Measurements from ENCODE around the gene PAQR8.

Gene PAQR8

DNA sequence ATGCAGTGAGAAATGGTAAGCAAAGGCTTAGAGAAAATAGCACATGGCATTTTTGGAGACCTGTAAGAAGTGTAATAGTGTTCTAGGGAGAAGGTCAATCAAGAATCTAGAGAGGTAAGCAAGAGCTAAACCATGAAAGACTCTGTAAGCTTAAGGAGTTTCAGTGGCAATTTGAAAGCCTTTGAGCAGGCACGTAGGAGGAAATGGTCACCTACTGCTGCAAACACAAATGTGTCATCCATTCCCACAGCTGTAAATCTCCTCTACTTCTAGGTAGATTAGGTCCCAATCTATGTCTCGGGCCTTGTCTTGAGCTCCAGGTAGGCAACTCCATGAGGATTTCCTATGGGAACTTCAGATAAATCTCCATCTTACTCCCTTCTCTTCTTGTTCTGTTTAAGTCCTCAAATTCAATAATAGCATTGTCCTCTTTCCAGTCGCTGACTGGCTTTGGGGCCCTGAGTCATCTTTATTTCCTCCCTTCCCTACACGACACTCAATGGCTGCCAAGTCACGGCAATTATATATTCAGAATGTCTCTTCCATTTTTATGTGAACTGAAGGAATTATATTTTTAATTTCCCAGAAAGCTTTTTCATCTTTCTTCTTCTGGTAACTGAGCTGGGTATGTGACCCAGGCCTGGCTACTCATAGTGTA lies 24.2 kb upstream of the PAQR8 start:
- no peaks in the 10 kb centered on the region for H3K36me3 Mint-ChIP-seq (ENCODE audit: low read depth)
- H3K27ac Mint-ChIP-seq, result no peak overlapping the region
- no peak overlapping the region for H3K4me3 Mint-ChIP-seq
- no peaks in the 10 kb centered on the region for H3K9me3 Mint-ChIP-seq
- DNase-seq, result no peak
- TF ChIP-seq, protein P1, sequence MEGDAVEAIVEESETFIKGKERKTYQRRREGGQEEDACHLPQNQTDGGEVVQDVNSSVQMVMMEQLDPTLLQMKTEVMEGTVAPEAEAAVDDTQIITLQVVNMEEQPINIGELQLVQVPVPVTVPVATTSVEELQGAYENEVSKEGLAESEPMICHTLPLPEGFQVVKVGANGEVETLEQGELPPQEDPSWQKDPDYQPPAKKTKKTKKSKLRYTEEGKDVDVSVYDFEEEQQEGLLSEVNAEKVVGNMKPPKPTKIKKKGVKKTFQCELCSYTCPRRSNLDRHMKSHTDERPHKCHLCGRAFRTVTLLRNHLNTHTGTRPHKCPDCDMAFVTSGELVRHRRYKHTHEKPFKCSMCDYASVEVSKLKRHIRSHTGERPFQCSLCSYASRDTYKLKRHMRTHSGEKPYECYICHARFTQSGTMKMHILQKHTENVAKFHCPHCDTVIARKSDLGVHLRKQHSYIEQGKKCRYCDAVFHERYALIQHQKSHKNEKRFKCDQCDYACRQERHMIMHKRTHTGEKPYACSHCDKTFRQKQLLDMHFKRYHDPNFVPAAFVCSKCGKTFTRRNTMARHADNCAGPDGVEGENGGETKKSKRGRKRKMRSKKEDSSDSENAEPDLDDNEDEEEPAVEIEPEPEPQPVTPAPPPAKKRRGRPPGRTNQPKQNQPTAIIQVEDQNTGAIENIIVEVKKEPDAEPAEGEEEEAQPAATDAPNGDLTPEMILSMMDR (IDR thresholded peaks at IDR 0.05), result no peak
- peaks cover 42% of the 10 kb centered on the region for H3K4me1 Mint-ChIP-seq
- peaks cover 7% of the 10 kb centered on the region for H3K27me3 Mint-ChIP-seq (ENCODE audit: low read depth, poor library complexity)

DNA sequence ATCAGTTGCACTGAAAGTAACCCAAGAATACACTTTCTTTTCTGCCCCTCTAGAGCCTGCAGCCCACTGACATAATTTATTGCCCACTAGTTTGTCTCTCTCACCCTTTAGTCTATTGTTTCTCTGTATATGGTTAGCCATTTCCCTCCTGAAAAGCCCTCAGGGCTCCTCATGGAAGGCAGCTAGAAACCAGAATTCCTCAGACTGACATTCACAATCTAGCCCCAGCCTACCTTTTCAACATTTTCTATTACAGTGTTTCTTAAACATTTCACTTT lies 21.4 kb upstream of the PAQR8 start:
- TF ChIP-seq, protein P1 (IDR thresholded peaks at IDR 0.05), result no peak
- Mint-ChIP-seq H3K4me3 (peak overlapping the region; percentile 11), H3K27ac (peak overlapping the region; percentile 28)

DNA sequence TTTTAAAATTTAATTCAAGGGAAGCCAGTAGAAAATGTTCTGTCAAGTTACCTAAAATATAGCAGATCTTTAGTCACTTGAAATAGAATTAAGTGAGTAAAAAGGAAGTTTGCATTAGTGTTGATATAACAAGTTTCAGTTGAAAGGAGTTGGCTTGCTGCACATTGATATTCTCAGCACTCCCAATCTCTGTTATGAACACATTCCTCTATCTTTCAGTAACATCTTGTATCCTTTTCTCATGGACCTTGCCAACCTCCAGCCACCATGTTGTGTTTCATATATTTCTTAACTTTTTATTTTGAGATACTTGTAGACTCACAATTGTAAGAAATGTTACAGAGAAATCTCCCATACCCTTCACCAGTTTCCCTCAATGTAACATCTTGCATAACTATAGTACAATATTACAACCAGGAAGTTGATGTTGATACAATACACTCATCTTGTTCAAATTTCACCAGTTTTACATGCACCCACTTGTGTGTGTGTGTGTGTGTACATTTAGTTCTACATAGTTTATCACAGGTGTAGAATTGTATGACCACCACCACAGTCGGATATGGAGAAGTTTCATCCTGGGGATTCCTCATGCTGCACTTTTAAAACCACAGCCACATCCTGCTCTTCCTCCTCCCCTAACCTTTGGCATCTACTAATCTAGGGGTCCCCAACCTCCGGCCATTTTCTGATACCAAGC lies 20.2 kb upstream of the PAQR8 start:
- DNase-seq, result no peak
- TF ChIP-seq, protein P1 (IDR thresholded peaks at IDR 0.05), result no peak
- H3K27ac Mint-ChIP-seq, result peak overlapping the region; percentile 13
- no peaks in the 10 kb centered on the region for H3K36me3 Mint-ChIP-seq (ENCODE audit: low read depth)
- peaks cover 14% of the 10 kb centered on the region for H3K27me3 Mint-ChIP-seq (ENCODE audit: low read depth, poor library complexity)
- no peaks in the 10 kb centered on the region for H3K9me3 Mint-ChIP-seq
- no peak overlapping the region for H3K4me3 Mint-ChIP-seq
- H3K4me1 Mint-ChIP-seq, result peaks cover 28% of the 10 kb centered on the region

More for the DNA sequence above, 21.4 kb upstream of the PAQR8 start:
- H3K9me3 Mint-ChIP-seq, result no peaks in the 10 kb centered on the region
- DNase-seq, result no peak
- H3K36me3 Mint-ChIP-seq (ENCODE audit: low read depth), result no peaks in the 10 kb centered on the region
- peaks cover 28% of the 10 kb centered on the region for H3K4me1 Mint-ChIP-seq
- H3K27me3 Mint-ChIP-seq (ENCODE audit: low read depth, poor library complexity), result peaks cover 7% of the 10 kb centered on the region

DNA sequence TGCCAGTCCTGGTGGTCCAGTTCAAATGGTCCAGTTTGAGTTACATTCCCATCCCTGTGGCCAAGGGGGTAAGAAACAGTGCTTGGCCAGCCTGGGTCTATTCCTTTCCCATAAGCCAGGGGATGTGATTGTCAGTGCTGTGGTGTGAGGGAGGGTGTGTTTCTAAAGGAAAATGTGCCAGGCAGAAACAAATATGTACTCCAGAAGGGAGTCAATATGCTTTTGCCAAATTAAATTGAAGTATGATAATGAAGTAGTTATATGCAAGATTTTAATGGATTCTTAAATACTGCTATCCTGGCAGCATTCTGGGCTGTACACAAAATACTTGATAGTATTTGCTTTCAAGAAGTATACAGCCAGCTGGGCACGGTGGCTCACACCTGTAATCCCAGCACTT lies 16.6 kb upstream of the PAQR8 start:
- Mint-ChIP-seq H3K4me1 (peaks cover 16% of the 10 kb centered on the region), H3K27me3 (ENCODE audit: low read depth, poor library complexity) (peaks cover 10% of the 10 kb centered on the region), H3K27ac (peak overlapping the region; percentile 45), H3K4me3 (no peak overlapping the region), H3K36me3 (ENCODE audit: low read depth) (no peaks in the 10 kb centered on the region), H3K9me3 (no peaks in the 10 kb centered on the region)
- no peak for DNase-seq
- TF ChIP-seq, protein P1 (IDR thresholded peaks at IDR 0.05), result no peak

DNA sequence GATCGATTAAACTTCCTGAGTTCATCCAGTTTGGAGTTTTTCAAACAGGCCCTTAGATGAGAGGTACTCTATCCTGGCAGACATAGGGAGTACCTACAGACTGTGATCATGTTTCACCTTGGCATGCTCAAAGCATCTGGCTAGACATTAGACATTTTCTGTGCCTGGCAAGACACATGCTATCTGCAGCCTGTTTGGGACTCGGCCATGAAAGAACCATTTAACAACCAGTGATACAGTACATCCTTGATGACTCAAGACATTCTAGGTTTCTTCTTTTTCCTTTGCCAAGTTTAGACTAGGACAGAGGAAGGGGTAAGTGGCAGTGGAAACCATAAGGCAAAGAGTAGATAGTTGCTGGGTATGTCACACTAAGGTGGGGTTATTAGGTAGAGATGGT lies 15.4 kb upstream of the PAQR8 start:
- TF ChIP-seq, protein P1 (IDR thresholded peaks at IDR 0.05), result no peak
- no peak for DNase-seq
- H3K36me3 Mint-ChIP-seq (ENCODE audit: low read depth), result no peaks in the 10 kb centered on the region
- H3K4me3 Mint-ChIP-seq, result no peak overlapping the region
- H3K9me3 Mint-ChIP-seq, result no peaks in the 10 kb centered on the region
- no peak overlapping the region for H3K27ac Mint-ChIP-seq
- peaks cover 10% of the 10 kb centered on the region for H3K27me3 Mint-ChIP-seq (ENCODE audit: low read depth, poor library complexity)
- peaks cover 17% of the 10 kb centered on the region for H3K4me1 Mint-ChIP-seq

DNA sequence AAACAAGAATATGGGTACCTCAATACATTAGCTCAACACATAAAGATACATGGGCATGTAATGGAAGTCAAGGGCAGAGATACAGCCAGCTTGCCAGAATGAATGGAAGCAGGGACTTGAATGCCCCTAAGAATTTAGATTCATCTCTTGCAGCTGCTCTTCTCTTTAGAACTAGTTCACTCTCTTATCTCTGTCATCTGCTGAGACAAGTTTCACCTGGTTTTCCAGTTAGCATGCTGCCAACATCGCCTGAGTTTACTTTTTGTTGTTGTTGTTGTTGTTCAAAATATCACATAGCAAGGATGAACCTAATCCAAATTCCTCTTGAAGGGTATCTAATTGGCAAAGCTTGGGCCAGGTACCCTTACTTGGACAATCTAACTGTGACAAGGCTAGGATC lies 14.1 kb upstream of the PAQR8 start:
- no peak for DNase-seq
- TF ChIP-seq, protein P1 (IDR thresholded peaks at IDR 0.05), result no peak
- Mint-ChIP-seq H3K27ac (no peak overlapping the region), H3K4me3 (no peak overlapping the region), H3K9me3 (no peaks in the 10 kb centered on the region), H3K27me3 (ENCODE audit: low read depth, poor library complexity) (peaks cover 14% of the 10 kb centered on the region), H3K4me1 (peaks cover 23% of the 10 kb centered on the region), H3K36me3 (ENCODE audit: low read depth) (no peaks in the 10 kb centered on the region)

Measured in nephron progenitor cell (in vitro differentiated cells).